ENCODE results near the gene FNIP2. TPM values are rescaled to one million over a fixed set of nuclear protein-coding genes. Genes with fewer than 3 reads are reported as not detected.
A peak's percentile ranks its signal among the peaks of the same experiment; 100 is the strongest.

FNIP2 gene
- total RNA-seq, 6 experiments from 2014 or later, result 14.1 to 22.2 (median 18.2) TPM

DNA sequence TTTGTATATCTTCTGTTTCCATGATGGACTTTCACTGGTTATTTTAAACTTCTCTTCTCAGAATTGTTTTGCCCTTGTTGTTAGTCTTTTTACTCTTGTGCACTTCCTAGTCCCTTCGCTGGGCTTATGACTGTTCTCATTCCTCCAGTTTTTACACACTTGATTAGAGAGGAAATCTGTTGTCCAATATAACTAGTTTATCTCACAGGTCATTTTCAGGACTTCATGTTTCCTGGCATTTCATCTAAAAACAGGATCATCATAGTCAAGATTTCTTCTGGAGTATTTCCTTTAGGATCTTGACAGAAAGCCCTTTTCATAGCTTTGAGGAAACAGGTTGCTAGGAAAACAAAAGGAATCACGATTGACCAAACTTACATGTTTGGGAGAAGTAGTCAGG, 3.0 kb downstream of the FNIP2 start:
- Mint-ChIP-seq H3K36me3 (ENCODE audit: low read depth) (no peaks in the 10 kb centered on the region), H3K4me3 (no peak overlapping the region), H3K4me1 (ENCODE audit: low read depth) (peaks cover 67% of the 10 kb centered on the region), H3K9me3 (no peaks in the 10 kb centered on the region), H3K27me3 (ENCODE audit: insufficient read depth) (no peaks in the 10 kb centered on the region), H3K27ac (no peak overlapping the region)
- no peak for DNase-seq
- TF ChIP-seq, protein P1, sequence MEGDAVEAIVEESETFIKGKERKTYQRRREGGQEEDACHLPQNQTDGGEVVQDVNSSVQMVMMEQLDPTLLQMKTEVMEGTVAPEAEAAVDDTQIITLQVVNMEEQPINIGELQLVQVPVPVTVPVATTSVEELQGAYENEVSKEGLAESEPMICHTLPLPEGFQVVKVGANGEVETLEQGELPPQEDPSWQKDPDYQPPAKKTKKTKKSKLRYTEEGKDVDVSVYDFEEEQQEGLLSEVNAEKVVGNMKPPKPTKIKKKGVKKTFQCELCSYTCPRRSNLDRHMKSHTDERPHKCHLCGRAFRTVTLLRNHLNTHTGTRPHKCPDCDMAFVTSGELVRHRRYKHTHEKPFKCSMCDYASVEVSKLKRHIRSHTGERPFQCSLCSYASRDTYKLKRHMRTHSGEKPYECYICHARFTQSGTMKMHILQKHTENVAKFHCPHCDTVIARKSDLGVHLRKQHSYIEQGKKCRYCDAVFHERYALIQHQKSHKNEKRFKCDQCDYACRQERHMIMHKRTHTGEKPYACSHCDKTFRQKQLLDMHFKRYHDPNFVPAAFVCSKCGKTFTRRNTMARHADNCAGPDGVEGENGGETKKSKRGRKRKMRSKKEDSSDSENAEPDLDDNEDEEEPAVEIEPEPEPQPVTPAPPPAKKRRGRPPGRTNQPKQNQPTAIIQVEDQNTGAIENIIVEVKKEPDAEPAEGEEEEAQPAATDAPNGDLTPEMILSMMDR (IDR thresholded peaks at IDR 0.05), result no peak

DNA sequence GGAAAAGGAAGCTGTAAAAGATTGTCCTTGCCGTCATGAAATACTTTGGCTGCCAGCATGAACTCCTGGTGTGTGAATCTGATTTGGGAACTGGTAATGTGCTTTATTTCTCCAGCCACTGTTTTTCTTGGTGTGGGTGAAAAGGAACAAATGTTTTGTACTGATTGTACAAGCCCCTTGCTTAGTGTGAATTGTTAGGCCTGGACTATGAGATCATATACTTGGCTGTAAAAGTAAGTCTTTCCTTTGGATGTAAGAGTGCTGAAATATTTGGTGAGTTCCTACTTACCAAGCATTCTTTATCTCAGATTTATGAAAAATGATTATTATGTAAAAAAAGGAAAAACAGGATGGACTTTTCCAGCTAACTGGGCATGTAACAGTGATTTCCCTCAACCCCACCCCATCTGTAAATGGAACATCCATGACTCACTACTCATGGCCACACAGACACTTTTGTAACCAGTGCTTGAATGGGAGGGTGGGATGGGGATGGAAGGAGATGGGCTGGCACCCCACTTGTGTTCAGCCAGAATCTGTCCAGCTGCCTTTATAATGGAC, 6.3 kb downstream of the FNIP2 start:
- H3K4me1 Mint-ChIP-seq (ENCODE audit: low read depth), result peaks cover 71% of the 10 kb centered on the region
- no peaks in the 10 kb centered on the region for H3K9me3 Mint-ChIP-seq
- H3K27ac Mint-ChIP-seq, result peak overlapping the region; percentile 92
- DNase-seq, result peak; percentile 32
- no peaks in the 10 kb centered on the region for H3K36me3 Mint-ChIP-seq (ENCODE audit: low read depth)
- H3K27me3 Mint-ChIP-seq (ENCODE audit: insufficient read depth), result no peaks in the 10 kb centered on the region
- TF ChIP-seq, protein P1 (IDR thresholded peaks at IDR 0.05), result no peak
- H3K4me3 Mint-ChIP-seq, result peak overlapping the region; percentile 65

DNA sequence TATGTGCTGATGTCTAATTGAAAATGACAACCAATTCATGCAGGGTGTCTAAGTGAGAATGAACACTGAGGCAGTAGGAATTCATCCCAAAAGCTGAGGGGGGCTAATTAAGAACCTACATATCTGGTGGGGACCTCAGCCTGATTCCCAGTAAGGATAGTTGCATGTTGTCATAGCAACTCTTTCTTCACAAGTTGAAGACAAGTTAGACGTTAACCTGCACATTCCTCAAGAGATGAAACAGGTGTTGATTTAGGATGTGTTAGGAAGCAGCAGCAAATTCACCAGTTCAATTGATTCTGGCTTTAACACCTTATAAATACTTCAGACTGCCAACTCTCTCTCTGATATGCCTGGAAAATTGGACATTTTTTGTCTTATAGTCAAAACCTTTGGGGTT, 7.3 kb downstream of the FNIP2 start:
- DNase-seq, result no peak
- H3K27ac Mint-ChIP-seq, result no peak overlapping the region
- no peaks in the 10 kb centered on the region for H3K9me3 Mint-ChIP-seq
- peaks cover 62% of the 10 kb centered on the region for H3K4me1 Mint-ChIP-seq (ENCODE audit: low read depth)
- no peak overlapping the region for H3K4me3 Mint-ChIP-seq
- TF ChIP-seq, protein P1 (IDR thresholded peaks at IDR 0.05), result no peak
- H3K36me3 Mint-ChIP-seq (ENCODE audit: low read depth), result no peaks in the 10 kb centered on the region
- H3K27me3 Mint-ChIP-seq (ENCODE audit: insufficient read depth), result no peaks in the 10 kb centered on the region

DNA sequence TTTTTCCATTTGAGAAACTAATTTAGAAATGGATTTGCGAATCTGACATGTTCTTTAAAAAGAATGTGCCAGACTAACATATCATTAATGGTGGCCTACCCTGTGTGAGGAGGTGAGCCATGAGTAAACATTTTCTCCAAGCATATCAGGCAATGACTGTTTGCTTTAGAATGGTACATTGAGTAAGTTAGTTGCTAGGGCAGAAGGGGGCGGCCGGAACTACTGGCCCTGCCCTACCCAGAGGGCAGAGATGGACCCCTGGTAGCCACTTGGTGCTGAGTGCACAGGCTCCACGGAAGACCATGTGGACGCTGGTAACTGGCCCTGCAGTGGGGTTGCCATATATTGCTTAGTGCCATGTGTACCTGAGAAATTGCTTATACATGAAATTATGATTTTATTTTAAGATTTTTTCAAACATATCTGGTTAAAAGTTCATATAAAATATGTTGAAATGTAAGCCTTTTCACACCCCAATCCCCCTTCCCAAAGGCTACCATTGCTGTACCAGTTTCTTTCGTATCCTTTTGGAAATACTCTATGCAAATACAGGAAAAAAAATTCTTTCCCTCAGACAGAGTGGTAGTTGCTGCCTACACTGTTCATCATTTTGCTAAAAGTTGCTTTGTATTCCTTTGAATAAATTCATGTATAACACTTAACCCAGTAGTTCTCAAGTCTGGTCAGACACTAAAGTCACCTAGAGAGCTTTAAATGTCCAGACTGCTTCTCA, 8.8 kb downstream of the FNIP2 start:
- TF ChIP-seq, protein P1 (IDR thresholded peaks at IDR 0.05), result no peak
- peaks cover 57% of the 10 kb centered on the region for H3K4me1 Mint-ChIP-seq (ENCODE audit: low read depth)
- no peaks in the 10 kb centered on the region for H3K36me3 Mint-ChIP-seq (ENCODE audit: low read depth)
- no peaks in the 10 kb centered on the region for H3K27me3 Mint-ChIP-seq (ENCODE audit: insufficient read depth)
- no peaks in the 10 kb centered on the region for H3K9me3 Mint-ChIP-seq
- DNase-seq, result no peak
- H3K27ac Mint-ChIP-seq, result peak overlapping the region; percentile 36; the same call in 1 of the 2 replicates
- H3K4me3 Mint-ChIP-seq, result no peak overlapping the region

DNA sequence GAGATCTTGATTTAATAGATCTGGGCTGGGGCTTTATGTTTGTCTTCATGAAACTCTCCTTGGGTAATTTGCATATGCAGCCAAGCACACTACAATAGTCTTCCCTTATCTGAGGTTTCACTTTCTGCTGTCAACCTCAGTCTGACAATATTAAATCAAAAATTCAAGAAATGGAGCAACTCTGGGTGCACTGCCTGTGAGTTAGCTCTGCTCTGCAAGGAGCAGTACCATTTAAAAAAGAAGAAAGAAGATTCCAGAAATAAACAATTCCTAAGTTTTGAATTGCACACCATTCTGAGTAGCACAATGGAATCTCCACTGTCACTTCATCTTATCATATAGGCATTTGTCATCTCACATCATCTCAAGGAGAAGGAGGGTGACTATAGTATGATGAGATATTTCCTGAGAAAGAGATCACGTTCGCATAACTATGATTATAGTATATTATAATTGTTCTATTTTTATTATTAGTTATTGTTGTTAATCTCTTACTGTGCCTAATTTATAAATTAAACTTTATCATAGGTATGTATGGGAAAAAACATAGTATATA, 9.4 kb downstream of the FNIP2 start:
- Mint-ChIP-seq H3K27me3 (ENCODE audit: insufficient read depth) (no peaks in the 10 kb centered on the region), H3K27ac (peak overlapping the region; percentile 36; the same call in 1 of the 2 replicates), H3K9me3 (no peaks in the 10 kb centered on the region), H3K4me1 (ENCODE audit: low read depth) (peaks cover 57% of the 10 kb centered on the region), H3K36me3 (ENCODE audit: low read depth) (no peaks in the 10 kb centered on the region), H3K4me3 (peak overlapping the region; percentile 54)
- TF ChIP-seq, protein P1 (IDR thresholded peaks at IDR 0.05), result no peak
- no peak for DNase-seq
